Caco-2 (cell line): ENCODE results near the gene SMLR1. TPM values are rescaled to one million over a fixed set of nuclear protein-coding genes. Genes with fewer than 3 reads are reported as not detected.

ENCODE experiments used
- BruUV-seq: library from RNA; stranded (reverse); fragments of 400-500 nt; replicated peaks from 2 replicates; lab custom pipeline; 2021; lab: Mats Ljungman, UMichigan
- CTCF ChIA-PET: fragments of 300-600 bp; sonication (Branson Sonifier 250); formaldehyde crosslinking; loops from one replicate; lab custom pipeline; 2022; ENCODE audit warnings: antibody characterized with exemption; lab: Charles Lee
- POLR2A ChIA-PET: fragments of 300-600 bp; sonication (Branson Sonifier 250); formaldehyde crosslinking; loops from one replicate; lab custom pipeline; 2022; ENCODE audit warnings: antibody characterized with exemption; lab: Charles Lee
- DNase-seq, 2 experiments: peaks; one replicate each; pipeline versions ENCODE4 v3.0.0 to v3.0.0-alpha.2; 2020 to 2022
- H3K27me3 ChIP-seq: replicated peaks from 2 replicates; pipeline ENCODE4 v1.6.0; 2011; ENCODE audit warnings: low read length; ENCODE audit not compliant: control insufficient read depth, insufficient read depth
- H3K36me3 ChIP-seq: 2 replicates; pipeline ENCODE4 v1.5.1; 2011; ENCODE audit warnings: low read length; ENCODE audit not compliant: control insufficient read depth, insufficient read depth
- H3K4me1 ChIP-seq: fragments of 250-450 bp; sonication (Bioruptor Pico); 2 replicates; pipeline ENCODE4 v1.5.1; 2020; ENCODE audit warnings: mild to moderate bottlenecking
- H3K4me3 ChIP-seq: 2 replicates; pipeline ENCODE4 v1.5.1; 2011; ENCODE audit warnings: low read depth, mild to moderate bottlenecking, control low read depth, low read length
- H3K9me3 ChIP-seq: fragments of 250-450 bp; sonication (Bioruptor Pico); 2 replicates; pipeline ENCODE4 v1.5.1; 2020; ENCODE audit warnings: mild to moderate bottlenecking, moderate library complexity
- H3K27ac Mint-ChIP-seq: one replicate; pipeline ENCODE4 v1.8.0; 2022; ENCODE audit warnings: mixed read lengths; ENCODE audit not compliant: unreplicated experiment
- H3K27me3 Mint-ChIP-seq: one replicate; pipeline ENCODE4 v1.8.0; 2022; ENCODE audit warnings: mixed read lengths; ENCODE audit not compliant: insufficient read depth, unreplicated experiment
- H3K36me3 Mint-ChIP-seq: one replicate; pipeline ENCODE4 v1.8.0; 2022; ENCODE audit warnings: mild to moderate bottlenecking, mixed read lengths; ENCODE audit not compliant: insufficient read depth, unreplicated experiment
- H3K4me1 Mint-ChIP-seq: one replicate; pipeline ENCODE4 v1.8.0; 2022; ENCODE audit warnings: low read depth, mixed read lengths; ENCODE audit not compliant: unreplicated experiment
- H3K4me3 Mint-ChIP-seq: one replicate; pipeline ENCODE4 v1.8.0; 2022; ENCODE audit warnings: mild to moderate bottlenecking, moderate library complexity, mixed read lengths; ENCODE audit not compliant: unreplicated experiment
- H3K9me3 Mint-ChIP-seq: one replicate; pipeline ENCODE4 v1.8.0; 2022; ENCODE audit warnings: mixed read lengths; ENCODE audit not compliant: unreplicated experiment
- intact Hi-C: fragments of 100-400 bp; cut with micrococcal nuclease; formaldehyde crosslinking; loops from one replicate; pipeline ENCODE4 v1.10.0; 2022; ENCODE audit not compliant: unreplicated experiment
- total RNA-seq: library from RNA; stranded (reverse); gene quantifications from 2 replicates; pipeline ENCODE4 v1.2.3, GENCODE V29; 2022
- TF ChIP-seq, protein P1 (sequence below), 2 experiments: fragments of 200-600 bp in 1 of 2; IDR thresholded peaks; 1 replicate in 1 of 2; 2 replicates in 1 of 2; pipeline versions ENCODE4 v1.5.1 to v1.8.0; 2011 to 2022; ENCODE audit warnings: antibody characterized with exemption in 1 of 2, control low read depth in 1 of 2, inconsistent platforms in 1 of 2, low read depth in 1 of 2, low read length in 1 of 2, mild to moderate bottlenecking in 1 of 2, moderate library complexity in 1 of 2; ENCODE audit not compliant: insufficient read depth in 1 of 2, severe bottlenecking in 1 of 2, unreplicated experiment in 1 of 2

The SMLR1 gene
- total RNA-seq, 1 experiment from 2014 or later = 6.9 TPM

DNA sequence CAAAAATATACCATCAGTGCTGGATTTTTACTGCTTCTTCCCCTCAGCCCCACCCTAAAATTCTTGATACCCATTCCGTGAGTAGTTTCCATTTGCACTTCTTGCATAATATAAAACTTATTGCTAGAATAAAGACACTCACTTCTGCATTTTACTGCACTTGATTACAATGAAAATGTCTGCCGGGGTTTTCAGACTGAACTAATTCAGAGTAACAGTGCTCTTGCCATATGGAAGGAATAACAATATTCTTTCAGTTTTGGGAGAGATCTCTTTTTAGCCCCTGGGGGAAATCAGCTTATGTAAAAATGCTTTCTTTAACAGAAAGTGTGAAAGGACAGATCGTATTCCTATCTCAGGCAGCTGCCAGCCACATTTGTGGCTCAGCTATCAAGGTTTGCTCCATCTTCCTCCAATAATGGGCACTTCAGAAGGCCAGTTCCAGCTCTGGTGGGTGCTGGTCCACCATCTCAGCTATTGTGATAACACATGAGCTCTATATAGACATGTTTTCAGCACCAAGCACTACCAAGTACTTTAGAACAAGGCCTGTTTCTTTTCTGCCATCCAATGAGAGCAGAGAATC, 8.9 kb downstream of the SMLR1 start:
- DNase-seq = no peak
- POLR2A ChIA-PET = no interaction called here
- no peak overlapping the region for H3K27ac Mint-ChIP-seq
- Histone ChIP-seq H3K4me3 (no peak overlapping the region), H3K36me3 (peaks cover 4% of the 10 kb centered on the region), H3K9me3 (no peaks in the 10 kb centered on the region), H3K27me3 (no peaks in the 10 kb centered on the region), H3K4me1 (no peaks in the 10 kb centered on the region)
- peaks cover 10% of the 10 kb centered on the region for H3K36me3 Mint-ChIP-seq
- TF ChIP-seq, protein P1, sequence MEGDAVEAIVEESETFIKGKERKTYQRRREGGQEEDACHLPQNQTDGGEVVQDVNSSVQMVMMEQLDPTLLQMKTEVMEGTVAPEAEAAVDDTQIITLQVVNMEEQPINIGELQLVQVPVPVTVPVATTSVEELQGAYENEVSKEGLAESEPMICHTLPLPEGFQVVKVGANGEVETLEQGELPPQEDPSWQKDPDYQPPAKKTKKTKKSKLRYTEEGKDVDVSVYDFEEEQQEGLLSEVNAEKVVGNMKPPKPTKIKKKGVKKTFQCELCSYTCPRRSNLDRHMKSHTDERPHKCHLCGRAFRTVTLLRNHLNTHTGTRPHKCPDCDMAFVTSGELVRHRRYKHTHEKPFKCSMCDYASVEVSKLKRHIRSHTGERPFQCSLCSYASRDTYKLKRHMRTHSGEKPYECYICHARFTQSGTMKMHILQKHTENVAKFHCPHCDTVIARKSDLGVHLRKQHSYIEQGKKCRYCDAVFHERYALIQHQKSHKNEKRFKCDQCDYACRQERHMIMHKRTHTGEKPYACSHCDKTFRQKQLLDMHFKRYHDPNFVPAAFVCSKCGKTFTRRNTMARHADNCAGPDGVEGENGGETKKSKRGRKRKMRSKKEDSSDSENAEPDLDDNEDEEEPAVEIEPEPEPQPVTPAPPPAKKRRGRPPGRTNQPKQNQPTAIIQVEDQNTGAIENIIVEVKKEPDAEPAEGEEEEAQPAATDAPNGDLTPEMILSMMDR (IDR thresholded peaks at IDR 0.05; ENCODE audit: insufficient read depth in 1 of 2, low read depth in 1 of 2, low read length in 1 of 2, severe bottlenecking in 1 of 2, unreplicated experiment in 1 of 2) = no peak
- CTCF ChIA-PET = no interaction called here
- no peaks in the 10 kb centered on the region for H3K27me3 Mint-ChIP-seq
- H3K4me1 Mint-ChIP-seq = no peaks in the 10 kb centered on the region
- no peak overlapping the region for H3K4me3 Mint-ChIP-seq
- intact Hi-C loops = no loop called here
- no peaks in the 10 kb centered on the region for H3K9me3 Mint-ChIP-seq
- no TSS peak for BruUV-seq

DNA sequence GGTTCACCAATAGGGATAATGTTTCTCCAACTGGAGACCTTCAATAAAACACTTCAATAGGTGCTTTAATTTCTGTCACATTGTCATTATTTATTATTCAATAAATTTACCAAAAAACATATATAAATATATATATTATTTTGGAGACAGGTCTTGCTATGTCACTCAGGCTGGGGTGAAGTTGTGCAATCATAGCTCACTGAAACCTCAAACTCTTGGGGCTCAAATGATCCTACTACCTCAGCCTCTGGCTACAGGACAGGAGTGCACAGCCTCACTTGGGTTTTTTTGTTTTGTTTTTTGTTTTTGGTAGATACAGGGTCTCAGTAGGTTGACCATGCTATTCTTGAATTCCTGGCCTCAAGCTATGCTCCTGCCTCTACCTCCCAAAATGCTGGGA, 9.9 kb downstream of the SMLR1 start:
- POLR2A ChIA-PET = no interaction called here
- intact Hi-C loops = no loop called here

DNA sequence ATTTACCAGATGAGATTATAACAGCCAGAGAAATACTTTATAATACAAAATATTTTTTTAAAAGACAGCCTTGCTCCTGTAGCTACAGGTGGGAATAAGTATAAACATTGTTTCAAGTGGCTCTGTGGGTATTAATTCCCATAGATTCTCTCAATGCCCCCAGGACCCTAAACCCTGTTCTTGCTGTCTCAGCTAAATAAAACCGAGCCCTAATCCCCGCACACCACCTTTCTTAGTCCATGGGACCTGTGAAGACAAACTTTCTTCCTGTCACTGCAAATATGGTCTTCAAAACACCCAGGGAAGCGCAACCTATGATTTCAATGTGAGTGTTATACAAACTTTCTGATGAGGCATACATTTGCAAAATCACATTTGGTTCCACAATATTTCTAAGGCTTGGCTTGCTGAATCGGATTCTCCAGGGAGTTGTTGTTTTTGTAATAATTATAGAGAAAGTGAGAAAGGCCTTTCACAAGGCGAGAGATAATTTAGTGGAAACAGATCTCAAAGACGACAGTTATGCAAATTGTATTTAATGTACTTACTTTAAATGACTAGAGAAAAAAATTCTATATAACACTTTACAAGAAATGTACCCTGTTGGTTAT, 11.1 kb downstream of the SMLR1 start:
- Mint-ChIP-seq H3K27ac (no peak overlapping the region), H3K9me3 (no peaks in the 10 kb centered on the region), H3K27me3 (no peaks in the 10 kb centered on the region), H3K4me1 (no peaks in the 10 kb centered on the region), H3K4me3 (no peak overlapping the region), H3K36me3 (no peaks in the 10 kb centered on the region)
- Histone ChIP-seq H3K9me3 (no peaks in the 10 kb centered on the region), H3K4me1 (no peaks in the 10 kb centered on the region), H3K36me3 (peaks cover 2% of the 10 kb centered on the region), H3K27me3 (no peaks in the 10 kb centered on the region), H3K4me3 (no peak overlapping the region)
- DNase-seq = no peak
- TF ChIP-seq, protein P1 (IDR thresholded peaks at IDR 0.05; ENCODE audit: insufficient read depth in 1 of 2, low read depth in 1 of 2, low read length in 1 of 2, severe bottlenecking in 1 of 2, unreplicated experiment in 1 of 2) = no peak
- no TSS peak for BruUV-seq
- CTCF ChIA-PET = no interaction called here
- intact Hi-C loops = no loop called here
- POLR2A ChIA-PET = no interaction called here

More for the DNA sequence above, 9.9 kb downstream of the SMLR1 start:
- Mint-ChIP-seq H3K36me3 (peaks cover 1% of the 10 kb centered on the region), H3K27ac (no peak overlapping the region), H3K9me3 (no peaks in the 10 kb centered on the region), H3K27me3 (no peaks in the 10 kb centered on the region), H3K4me1 (no peaks in the 10 kb centered on the region), H3K4me3 (no peak overlapping the region)
- CTCF ChIA-PET = interaction anchor here (0.7 kb wide), 1 partner anchor 10 kb away, joined by 3 read pairs; the partner anchor contains the start of gene SMLR1
- BruUV-seq = no TSS peak
- TF ChIP-seq, protein P1 (IDR thresholded peaks at IDR 0.05; ENCODE audit: insufficient read depth in 1 of 2, low read depth in 1 of 2, low read length in 1 of 2, severe bottlenecking in 1 of 2, unreplicated experiment in 1 of 2) = no peak
- Histone ChIP-seq H3K4me1 (no peaks in the 10 kb centered on the region), H3K9me3 (no peaks in the 10 kb centered on the region), H3K27me3 (no peaks in the 10 kb centered on the region), H3K36me3 (peaks cover 4% of the 10 kb centered on the region), H3K4me3 (no peak overlapping the region)
- DNase-seq = no peak
